ENCODE data around the gene SEMA3B. TPM values are rescaled to one million over a fixed set of nuclear protein-coding genes. Genes with fewer than 3 reads are reported as not detected.
A peak's percentile ranks its signal among the peaks of the same experiment; 100 is the strongest.

Gene SEMA3B
- total RNA-seq, 4 donors from 2014 or later, result 21.0 to 31.0 (median 26.5) TPM

DNA sequence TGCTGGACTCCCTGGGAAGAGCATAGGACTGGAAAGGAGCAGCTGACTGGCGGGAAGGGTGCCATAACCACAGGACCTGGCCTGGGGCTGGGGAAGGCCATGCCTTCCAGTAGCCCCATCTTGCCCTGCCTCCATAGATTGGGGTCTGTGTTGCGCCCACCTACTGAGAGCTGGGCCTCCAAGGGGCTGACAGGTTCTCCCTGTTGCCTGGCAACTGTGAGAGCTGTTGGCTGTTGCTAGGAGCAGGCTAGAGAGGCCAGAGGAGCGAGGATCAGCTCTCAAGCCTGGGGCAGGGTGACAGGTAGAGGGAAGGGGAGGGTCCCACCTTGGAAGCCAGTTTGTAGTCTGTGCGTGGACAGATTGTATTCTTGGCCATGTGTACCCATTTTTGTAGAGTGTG lies 35.8 kb upstream of the SEMA3B start:
- 84 to 89% methylated on average over 4 of the region's 4 CpGs for WGBS, 2 donors
- no peaks in the 10 kb centered on the region for H3K36me3 ChIP-seq
- H3K9me3 ChIP-seq, result no peaks in the 10 kb centered on the region
- TF ChIP-seq, protein P1, sequence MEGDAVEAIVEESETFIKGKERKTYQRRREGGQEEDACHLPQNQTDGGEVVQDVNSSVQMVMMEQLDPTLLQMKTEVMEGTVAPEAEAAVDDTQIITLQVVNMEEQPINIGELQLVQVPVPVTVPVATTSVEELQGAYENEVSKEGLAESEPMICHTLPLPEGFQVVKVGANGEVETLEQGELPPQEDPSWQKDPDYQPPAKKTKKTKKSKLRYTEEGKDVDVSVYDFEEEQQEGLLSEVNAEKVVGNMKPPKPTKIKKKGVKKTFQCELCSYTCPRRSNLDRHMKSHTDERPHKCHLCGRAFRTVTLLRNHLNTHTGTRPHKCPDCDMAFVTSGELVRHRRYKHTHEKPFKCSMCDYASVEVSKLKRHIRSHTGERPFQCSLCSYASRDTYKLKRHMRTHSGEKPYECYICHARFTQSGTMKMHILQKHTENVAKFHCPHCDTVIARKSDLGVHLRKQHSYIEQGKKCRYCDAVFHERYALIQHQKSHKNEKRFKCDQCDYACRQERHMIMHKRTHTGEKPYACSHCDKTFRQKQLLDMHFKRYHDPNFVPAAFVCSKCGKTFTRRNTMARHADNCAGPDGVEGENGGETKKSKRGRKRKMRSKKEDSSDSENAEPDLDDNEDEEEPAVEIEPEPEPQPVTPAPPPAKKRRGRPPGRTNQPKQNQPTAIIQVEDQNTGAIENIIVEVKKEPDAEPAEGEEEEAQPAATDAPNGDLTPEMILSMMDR (IDR thresholded peaks at IDR 0.05), result no peak
- no peak for TF ChIP-seq POLR2A (IDR thresholded peaks at IDR 0.05)
- no peak overlapping the region for H3K4me3 ChIP-seq (replicated peaks in 1 of 3)
- DNase-seq, result no peak
- intact Hi-C loops (cut with DNase I), result no loop called here
- no peak overlapping the region for H3K27ac ChIP-seq
- H3K4me1 ChIP-seq, result peaks cover 12% of the 10 kb centered on the region in 2 donors
- H3K27me3 ChIP-seq, result no peaks in the 10 kb centered on the region

DNA sequence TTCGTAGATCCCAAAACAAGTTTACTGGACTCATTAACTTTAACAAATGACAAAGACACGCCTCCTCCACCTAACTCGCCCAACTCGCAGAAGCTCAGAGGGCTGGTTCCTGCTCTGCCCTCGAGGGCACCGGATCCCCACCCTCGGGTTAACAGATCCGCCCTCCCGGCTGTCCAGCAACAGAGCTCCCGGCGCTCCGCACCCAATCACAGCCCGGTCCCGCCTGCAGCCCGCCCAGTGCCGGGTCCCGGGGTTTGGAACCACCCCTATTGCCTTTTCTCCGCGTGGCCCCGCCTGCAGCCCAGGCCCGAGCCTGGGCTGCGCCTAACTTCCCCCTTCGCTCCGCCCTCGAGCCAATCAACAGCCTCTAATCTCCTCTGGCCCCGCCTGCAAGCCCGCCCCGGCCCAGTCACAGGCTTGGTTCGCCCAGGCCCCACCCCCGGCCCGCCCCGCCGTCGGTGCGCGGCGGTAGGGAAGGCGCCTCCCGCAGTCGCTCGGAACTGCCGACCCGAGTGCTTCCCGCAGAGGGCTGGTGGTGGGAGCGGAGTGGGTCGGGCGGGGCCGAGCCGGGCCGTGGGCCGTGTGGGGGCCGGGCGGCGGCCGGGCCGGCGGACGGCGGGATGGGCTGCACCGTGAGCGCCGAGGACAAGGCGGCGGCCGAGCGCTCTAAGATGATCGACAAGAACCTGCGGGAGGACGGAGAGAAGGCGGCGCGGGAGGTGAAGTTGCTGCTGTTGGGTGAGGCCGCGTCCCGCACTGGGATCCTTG lies 33.0 kb upstream of the SEMA3B start, which contains the start of gene GNAI2:
Gene GNAI2 (plus strand): TSS at position 489 of the 768 bp plus-strand sequence. CDS start 132 bp downstream, at position 621.
- peak; percentile 99 to 100 for DNase-seq
- peaks cover 26 to 31% of the 10 kb centered on the region in 2 donors for H3K4me1 ChIP-seq

DNA sequence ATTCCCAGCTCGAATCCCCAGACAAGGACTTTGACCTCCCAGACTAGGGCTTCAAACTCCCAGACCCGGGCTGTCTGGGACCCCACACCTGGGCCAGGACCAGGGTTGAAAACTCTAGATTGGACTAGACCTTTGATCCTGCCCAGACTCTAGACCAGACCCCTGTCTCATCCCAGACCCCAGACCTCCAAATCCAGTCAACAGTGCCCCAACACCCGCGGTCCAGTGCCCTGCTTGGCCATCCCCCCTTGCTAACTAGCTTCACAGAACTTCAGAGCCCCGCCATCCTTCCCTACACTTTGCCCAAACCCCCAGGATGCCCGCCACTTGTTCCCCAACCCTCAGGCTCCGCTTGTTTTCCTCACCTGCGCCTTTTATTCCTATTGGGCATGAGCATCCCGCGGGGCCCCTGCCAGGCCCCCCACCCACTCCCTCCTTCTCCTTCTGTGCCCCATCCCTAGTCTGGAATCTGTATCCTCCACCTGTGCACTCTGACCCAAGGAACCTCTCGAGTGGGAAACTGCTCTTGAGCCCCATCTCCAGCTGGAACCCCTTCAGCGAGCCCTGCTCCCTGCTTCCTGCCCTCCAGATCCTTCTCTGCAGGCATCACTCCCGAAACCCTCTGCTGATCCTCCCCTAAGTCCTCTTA lies 32.3 kb upstream of the SEMA3B start:
- DNase-seq, result no peak
- peaks cover 26 to 38% of the 10 kb centered on the region in 2 donors for H3K4me1 ChIP-seq

More for the DNA sequence above, 33.0 kb upstream of the SEMA3B start, which contains the start of gene GNAI2:
- Histone ChIP-seq H3K36me3 (peaks cover 3 to 4% of the 10 kb centered on the region in 2 donors), H3K27me3 (no peaks in the 10 kb centered on the region), H3K9me3 (no peaks in the 10 kb centered on the region), H3K4me3 (replicated peaks in 1 of 3) (peak within 1 kb of the TSS; percentile 19 to 83 (median 82)), H3K27ac (peak within 1 kb of the TSS; percentile 80 to 90 (median 83))
- intact Hi-C loops (cut with DNase I), result no loop called here
- 0% methylated on average over 9 to 35 of the region's 75 CpGs for WGBS, 2 donors
- TF ChIP-seq, protein P1 (IDR thresholded peaks at IDR 0.05), result no peak
- peak; percentile 82 to 95 for TF ChIP-seq POLR2A (IDR thresholded peaks at IDR 0.05)

DNA sequence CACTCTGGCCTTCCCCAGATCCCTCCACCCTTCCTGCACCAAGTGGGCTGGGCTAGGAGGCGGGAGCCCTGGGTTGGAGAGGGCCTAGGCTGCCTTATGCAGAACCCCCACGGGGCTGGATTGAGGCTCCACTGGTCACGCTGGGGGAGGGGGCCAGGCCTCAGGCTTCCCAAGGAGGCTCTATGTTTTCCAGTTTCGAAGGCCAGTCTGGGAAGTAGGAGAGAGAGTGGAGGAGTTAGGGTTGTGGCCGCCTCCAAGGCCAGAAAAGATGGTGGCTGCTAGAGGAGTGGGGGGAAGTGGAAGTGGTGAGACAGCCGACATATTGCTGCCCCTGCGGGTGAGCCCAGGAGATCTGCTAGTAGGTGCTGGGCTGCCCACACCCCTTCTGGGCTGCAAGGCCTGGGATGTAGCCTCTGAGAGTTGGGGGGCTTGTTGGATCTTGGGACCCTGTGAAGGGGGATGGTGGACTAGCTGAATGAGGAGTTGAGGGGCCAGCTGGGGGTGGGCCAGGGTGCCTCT lies 31.8 kb upstream of the SEMA3B start:
- H3K27me3 ChIP-seq, result no peaks in the 10 kb centered on the region
- intact Hi-C loops (cut with DNase I), result no loop called here
- H3K36me3 ChIP-seq, result peaks cover 3 to 4% of the 10 kb centered on the region in 2 donors
- WGBS, 2 donors, result 2 to 5% methylated on average over 7 of the region's 7 CpGs
- H3K9me3 ChIP-seq, result no peaks in the 10 kb centered on the region
- peak; percentile 54 for DNase-seq
- TF ChIP-seq POLR2A (IDR thresholded peaks at IDR 0.05), result no peak
- TF ChIP-seq, protein P1 (IDR thresholded peaks at IDR 0.05), result no peak
- H3K27ac ChIP-seq, result peak overlapping the region; percentile 80 to 90 (median 83)
- peaks cover 29 to 44% of the 10 kb centered on the region in 2 donors for H3K4me1 ChIP-seq
- H3K4me3 ChIP-seq (replicated peaks in 1 of 3), result peak overlapping the region; percentile 19 to 83 (median 82)

More for the DNA sequence above, 32.3 kb upstream of the SEMA3B start:
- intact Hi-C loops (cut with DNase I), result no loop called here
- Histone ChIP-seq H3K27me3 (no peaks in the 10 kb centered on the region), H3K9me3 (no peaks in the 10 kb centered on the region), H3K27ac (peak overlapping the region; percentile 80 to 90 (median 83)), H3K4me3 (replicated peaks in 1 of 3) (peak overlapping the region; percentile 19 to 83 (median 82)), H3K36me3 (peaks cover 3 to 4% of the 10 kb centered on the region in 2 donors)
- TF ChIP-seq, protein P1 (IDR thresholded peaks at IDR 0.05), result no peak
- no peak for TF ChIP-seq POLR2A (IDR thresholded peaks at IDR 0.05)
- 1 to 2% methylated on average over 11 to 13 of the region's 13 CpGs for WGBS, 2 donors
